ENCODE data around the gene TRIM17.

TRIM17 gene

DNA sequence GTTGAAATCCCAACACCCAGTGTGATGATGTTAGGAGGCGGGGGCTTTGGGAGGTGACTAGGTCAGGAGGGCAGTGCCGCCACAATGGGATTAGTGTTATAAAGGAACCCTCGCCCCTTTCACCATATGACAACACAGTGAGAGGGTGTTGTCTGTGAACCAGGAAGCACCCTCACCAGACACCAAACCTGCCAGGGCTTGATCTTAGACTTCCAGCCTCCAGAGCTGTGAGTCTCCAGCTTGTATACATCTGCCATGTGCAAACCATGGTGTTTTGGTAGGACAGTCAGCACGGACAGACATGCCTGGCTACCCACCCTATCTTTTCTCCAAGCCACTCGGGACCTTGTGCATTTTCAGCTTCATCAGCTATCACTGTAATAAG lies 14.0 kb downstream of the TRIM17 start:
- TF ChIP-seq, protein P1, sequence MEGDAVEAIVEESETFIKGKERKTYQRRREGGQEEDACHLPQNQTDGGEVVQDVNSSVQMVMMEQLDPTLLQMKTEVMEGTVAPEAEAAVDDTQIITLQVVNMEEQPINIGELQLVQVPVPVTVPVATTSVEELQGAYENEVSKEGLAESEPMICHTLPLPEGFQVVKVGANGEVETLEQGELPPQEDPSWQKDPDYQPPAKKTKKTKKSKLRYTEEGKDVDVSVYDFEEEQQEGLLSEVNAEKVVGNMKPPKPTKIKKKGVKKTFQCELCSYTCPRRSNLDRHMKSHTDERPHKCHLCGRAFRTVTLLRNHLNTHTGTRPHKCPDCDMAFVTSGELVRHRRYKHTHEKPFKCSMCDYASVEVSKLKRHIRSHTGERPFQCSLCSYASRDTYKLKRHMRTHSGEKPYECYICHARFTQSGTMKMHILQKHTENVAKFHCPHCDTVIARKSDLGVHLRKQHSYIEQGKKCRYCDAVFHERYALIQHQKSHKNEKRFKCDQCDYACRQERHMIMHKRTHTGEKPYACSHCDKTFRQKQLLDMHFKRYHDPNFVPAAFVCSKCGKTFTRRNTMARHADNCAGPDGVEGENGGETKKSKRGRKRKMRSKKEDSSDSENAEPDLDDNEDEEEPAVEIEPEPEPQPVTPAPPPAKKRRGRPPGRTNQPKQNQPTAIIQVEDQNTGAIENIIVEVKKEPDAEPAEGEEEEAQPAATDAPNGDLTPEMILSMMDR (conservative IDR thresholded peaks at IDR 0.05): no peak
- H3K27ac ChIP-seq: no peak overlapping the region

DNA sequence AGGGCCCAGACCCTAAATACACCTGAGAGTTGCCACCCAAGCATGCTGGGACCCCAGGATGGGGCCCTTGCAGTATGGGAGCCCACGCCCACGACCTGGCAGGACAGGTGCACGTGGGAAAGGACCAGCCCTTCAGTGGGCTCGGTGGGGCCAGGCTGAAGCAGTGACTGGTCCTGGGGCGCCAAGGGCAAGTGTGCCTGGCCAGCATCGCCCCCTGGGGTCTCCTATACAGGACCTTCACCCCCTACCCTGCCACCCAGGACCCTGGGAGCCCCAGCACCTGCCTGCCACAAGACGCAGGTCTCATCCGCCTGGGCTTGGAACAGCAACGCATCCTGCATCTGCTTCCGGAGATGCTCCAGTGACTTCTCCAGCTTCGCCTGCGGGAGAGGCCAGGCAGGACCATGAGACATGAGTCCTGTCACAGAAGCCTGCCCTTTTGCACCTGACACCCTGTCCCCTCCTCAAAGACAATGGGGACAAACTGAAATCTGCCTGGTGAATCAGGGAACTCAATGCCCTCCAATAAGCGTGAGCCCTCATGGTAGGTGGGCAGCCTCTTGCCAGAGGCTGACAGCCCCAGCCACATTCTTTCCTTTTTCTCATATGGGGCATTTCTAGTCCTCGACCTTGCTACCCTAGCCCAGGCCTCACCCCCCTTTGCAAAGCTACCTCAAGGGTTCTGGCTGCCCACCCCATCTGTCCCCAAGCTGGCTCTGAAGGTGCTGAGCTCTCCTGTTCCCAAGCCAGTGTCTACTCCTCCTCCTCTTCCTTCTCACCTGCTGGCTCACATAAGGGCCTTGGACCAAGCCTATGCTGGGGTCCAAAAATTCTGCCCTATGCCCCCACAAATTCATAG lies 14.7 kb downstream of the TRIM17 start:
- H3K27ac ChIP-seq: no peak overlapping the region
- TF ChIP-seq, protein P1 (conservative IDR thresholded peaks at IDR 0.05): no peak

DNA sequence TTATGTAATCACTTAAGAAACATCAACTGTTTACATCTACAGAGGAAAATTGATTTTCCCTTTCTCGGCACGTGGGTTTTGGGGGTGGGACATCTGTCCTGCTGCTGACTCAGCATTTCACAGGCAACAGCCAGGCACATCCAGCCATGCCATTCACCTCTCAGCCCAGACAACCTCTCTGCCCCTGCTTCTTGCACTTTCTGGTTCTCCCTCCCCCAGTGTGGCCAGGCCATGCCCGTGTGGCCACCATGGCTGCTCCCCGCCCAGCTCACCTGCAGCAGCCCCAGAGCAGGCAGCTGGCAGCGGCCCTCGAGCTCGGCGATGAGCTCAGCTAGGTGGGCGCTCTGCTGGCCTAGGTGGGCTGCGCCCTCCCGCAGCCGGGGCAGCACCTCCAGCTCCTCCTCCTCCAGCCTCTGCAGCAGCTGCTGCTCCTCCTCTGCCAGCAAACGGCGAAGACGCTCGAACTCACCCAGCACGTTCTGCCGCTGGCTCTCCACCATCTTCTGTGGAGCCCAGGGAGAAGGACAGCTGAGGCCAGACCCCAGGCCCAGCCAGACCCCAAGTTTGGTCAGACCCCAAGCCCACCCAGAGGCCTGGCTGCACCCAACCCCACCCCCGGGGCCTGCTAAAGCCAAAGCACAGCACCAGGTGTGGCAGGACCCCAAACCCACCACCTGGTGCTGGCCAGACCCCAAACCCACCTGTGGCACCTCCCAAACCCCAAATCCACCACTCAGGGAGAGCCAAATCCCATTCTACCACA lies 15.8 kb downstream of the TRIM17 start:
- no peak overlapping the region for H3K27ac ChIP-seq
- TF ChIP-seq, protein P1 (conservative IDR thresholded peaks at IDR 0.05): no peak

DNA sequence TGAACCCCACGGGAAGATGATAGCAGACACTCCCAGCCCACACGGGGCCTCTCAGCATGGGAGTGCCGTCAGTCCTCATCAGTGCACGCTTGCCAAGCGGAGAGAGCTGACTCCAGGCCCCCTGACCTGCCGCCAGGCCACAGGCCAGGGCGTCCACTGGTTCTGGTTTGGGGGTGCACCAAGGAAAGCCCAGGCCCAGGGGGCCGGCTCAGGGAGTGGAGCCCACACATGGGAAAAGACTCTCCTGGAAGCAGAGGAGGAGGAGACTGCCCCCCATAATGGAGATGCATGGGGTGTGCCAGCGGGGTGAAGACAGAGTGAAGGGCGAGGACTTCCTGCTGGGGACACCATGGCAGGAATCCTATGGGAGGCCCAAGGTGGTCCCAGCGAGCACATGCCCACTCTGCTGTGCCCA lies 16.4 kb downstream of the TRIM17 start:
- H3K27ac ChIP-seq: no peak overlapping the region
- TF ChIP-seq, protein P1 (conservative IDR thresholded peaks at IDR 0.05): no peak

DNA sequence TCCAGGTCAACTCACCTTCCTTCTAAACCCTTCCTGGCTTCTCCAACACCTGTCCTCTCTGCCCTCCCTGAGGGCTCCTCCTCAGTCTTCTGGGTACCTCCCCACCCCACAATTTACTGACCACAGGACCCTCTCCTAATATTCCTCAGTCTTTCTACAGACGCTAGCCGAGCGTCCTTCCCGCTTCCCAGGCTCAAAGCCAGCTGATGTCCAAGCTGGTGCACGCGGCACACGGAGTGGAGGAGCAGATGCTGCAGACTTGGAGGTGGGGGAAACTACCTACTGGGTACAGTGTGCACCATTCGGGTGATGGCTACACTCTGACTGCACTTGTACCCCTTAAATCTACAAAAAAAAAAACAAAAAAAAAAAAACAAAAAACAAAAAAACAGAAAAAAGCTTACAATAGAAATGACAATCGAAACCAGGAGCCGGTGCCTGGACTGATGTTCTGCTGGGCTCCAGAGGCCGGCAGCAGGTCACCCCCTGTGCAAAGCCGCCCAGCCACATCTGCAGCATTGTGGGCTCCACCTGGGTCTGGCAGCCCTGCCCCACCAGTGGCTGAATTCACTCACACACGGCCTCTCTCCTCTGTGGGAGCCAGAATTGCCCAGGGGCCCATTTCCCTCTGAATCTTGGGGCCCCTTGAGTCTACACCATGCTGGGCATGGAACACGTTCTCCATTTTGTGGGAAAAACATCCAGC lies 17.0 kb downstream of the TRIM17 start:
- H3K27ac ChIP-seq: no peak overlapping the region
- TF ChIP-seq, protein P1 (conservative IDR thresholded peaks at IDR 0.05): no peak

DNA sequence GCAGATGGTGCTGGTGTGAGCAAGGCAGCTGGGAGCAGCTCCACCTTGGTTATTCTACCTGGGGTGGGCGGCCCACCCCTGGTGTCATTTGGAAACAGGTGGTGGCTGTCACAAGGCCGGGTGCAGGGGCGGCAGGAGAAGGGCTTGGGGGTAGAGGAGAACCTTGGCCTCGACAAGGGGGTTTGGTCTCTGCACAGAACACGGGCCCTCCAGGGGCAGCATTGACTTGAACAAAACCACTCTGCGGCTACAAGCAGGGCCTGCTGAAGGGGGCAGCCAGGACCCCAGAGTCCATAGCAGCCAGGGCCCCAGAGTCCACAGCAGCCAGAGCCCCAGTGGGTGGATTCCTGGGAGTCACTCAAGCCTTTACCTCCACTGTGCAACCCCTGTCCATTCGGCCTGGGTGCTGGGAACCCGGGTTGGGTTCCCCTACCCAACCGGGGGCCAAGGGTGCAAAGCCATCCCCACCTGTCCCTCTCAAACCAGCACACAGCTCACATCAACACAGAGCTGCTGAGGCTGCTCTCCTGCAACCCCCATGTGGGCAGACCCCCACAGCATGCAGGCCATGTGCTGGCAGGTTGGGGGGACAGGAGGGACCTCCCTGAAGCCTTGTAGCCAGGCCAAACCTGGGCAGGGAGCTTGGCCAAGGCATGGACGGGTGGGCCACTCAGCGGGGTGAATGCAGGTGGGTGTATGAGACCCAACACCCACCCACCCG lies 17.8 kb downstream of the TRIM17 start:
- no peak overlapping the region for H3K27ac ChIP-seq
- TF ChIP-seq, protein P1 (conservative IDR thresholded peaks at IDR 0.05): no peak
